Uterus (tissue), 2 donors: Measurements from ENCODE around the gene ARVCF.

Experiments used
- CTCF ChIP-seq, 4 experiments: fragments of 200-600 bp in 2 of 4; fragments of 450-650 bp in 2 of 4; sonication (generic) in 2 of 4; IDR thresholded peaks; one replicate each; pipeline ENCODE4 v1.5.1; 2016 to 2019; ENCODE audit warnings: antibody characterized with exemption in 4 of 4, mild to moderate bottlenecking in 2 of 4, moderate library complexity in 1 of 4
- POLR2A ChIP-seq, 2 donors: fragments of 450-650 bp; IDR thresholded peaks; one replicate each; pipeline ENCODE4 v1.6.1; 2016; ENCODE audit warnings: antibody characterized with exemption in 2 of 2, mild to moderate bottlenecking in 1 of 2, moderate library complexity in 1 of 2

DNA sequence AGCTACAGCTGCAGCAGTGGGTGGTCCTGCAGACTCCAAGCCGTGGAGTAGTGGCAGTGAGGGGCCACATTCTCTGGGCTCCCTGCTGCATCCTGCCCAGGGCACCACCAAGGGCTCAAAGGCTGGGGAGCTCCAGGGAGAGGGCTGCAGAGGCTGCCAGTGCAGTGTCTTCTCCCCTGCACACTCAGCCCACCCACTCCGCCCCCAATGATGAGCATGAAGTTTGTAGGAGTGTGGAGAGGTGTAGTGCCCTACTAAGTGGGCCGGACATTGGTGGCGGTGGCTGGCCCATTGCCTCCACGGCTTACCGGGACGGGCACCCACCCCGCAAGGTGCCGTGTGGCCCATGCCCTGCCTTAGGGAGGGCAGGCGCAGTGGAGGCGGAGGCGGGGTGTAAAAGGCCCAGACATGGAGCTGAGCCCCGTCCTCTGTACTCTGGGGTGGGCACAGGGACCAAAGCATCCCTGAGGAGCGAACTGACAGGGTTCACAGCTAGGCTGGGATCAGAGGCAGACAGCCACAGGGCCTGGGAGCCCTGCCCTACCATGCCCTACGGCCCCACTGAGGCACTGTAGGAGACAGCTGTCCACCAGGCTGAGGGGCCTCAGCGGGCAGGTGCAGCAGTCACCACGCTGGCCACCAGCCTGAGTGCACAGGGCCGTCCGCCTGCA is 18.9 kb downstream of the ARVCF start:
- TF ChIP-seq CTCF (IDR thresholded peaks at IDR 0.05) (no peak), POLR2A (IDR thresholded peaks at IDR 0.05) (no peak)
